HG03175 (cell line): ENCODE data around the gene ALG9.
A peak's percentile ranks its signal among the peaks of the same experiment; 100 is the strongest.

Source experiments
- ATAC-seq: cut with Tn5 transposase; IDR thresholded peaks from one replicate; pipeline ENCODE4 v1.9.1; 2021; ENCODE audit warnings: mild to moderate bottlenecking, moderate library complexity; ENCODE audit not compliant: unreplicated experiment

The ALG9 gene, protein sequence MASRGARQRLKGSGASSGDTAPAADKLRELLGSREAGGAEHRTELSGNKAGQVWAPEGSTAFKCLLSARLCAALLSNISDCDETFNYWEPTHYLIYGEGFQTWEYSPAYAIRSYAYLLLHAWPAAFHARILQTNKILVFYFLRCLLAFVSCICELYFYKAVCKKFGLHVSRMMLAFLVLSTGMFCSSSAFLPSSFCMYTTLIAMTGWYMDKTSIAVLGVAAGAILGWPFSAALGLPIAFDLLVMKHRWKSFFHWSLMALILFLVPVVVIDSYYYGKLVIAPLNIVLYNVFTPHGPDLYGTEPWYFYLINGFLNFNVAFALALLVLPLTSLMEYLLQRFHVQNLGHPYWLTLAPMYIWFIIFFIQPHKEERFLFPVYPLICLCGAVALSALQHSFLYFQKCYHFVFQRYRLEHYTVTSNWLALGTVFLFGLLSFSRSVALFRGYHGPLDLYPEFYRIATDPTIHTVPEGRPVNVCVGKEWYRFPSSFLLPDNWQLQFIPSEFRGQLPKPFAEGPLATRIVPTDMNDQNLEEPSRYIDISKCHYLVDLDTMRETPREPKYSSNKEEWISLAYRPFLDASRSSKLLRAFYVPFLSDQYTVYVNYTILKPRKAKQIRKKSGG

DNA sequence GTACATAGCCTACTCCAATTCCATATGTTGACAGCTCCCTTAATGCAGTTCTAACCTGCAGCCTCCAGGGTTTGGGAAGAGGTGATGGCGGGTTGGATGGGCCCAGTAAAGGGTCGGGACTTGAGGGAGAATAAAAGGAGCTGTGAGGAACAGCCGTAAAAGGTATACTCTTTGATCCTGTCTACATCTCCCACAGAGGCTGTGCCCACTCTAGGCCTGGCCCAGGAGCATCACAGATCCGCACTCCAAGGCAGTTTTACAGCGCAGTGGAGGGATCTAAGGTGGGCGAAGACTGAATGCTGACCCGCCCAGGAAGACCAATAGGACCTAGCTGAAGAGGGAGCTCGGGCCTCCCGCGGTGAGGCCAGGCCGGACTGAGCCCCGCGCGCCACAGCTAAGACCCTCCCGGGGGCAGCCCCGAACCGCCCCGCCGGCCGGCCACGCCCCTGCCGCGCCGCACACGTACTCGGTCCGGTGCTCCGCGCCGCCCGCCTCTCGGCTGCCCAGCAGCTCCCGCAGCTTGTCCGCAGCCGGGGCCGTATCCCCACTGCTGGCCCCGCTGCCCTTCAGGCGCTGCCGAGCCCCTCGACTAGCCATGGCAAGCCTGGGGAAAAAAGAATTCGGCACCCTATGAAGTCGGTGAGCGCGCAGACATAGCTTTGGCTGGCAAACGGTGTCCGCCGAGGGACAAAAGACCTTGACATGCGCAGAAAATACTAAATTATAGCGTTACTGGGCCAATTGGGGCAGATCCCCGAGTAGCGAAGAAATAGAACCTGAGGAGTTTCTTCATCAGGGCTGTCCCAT lies at the start of gene ALG9:
Gene ALG9, minus strand, starts transcription at position 696 of the 807 bp plus-strand sequence. Its CDS starts 99 bp downstream, at position 597.
- ATAC-seq = peak; percentile 88

DNA sequence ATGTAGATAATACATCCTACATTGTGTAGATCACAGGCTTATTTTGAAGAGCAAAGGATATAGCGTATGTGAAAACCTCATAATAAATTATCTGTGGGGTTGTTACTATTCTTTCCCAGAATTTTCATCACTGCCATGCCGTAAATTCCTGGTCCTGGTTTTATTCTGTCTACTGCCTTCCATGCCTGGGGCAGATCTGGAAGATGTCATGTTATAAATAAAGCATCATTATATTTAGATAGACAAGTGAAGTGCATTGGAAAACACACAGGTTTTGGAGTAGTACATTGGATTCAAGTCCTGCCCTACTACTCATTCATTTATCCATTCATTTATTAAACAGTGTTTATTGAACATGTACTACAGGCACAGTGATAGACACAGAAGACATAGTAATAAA lies 49.5 kb upstream of the ALG9 start:
- no peak for ATAC-seq

DNA sequence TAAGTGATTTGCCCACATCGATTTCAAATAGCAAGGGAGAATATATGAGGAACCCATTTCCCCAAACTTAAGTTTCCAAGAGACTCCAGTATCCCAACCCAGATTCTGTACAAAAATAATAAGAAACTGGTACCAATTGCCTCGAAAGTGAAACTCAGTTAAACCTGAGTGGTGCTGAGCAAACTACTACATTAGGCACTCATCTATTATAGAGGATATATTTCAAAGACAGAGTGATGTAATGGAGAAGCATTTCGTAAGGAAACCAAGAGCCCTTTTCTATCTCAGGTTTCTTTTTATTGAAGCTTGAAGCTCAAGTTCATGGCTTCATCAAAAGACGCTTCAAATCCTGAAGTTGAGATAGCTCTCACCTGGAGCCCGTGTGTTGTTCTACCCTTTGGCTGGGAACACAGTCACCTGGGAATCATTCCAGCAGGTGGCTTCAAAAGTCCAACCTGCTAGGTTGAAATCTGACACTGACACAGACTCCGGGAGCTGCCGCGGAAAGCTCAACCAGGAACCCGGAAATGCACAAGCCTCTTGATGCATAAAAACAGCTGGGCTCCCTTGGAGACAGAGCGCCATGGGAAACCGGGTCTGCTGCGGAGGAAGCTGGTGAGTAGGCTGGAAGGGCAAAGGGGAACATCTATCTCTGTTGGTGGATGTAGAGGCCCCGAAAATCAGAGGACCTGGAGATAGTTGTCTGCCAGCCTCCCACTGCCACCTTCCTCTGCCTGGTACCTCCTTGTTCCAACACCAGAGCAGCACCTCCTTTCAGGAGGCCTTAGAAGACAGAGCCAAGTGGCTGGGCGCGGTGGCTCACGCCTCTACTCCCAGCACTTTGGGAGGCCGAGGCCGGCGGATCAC lies 47.2 kb upstream of the ALG9 start, which contains the start of gene C11orf52:
Gene C11orf52, plus strand, starts transcription at position 524 of the 867 bp plus-strand sequence. Its CDS starts 60 bp downstream, at position 584.
- ATAC-seq = no peak

DNA sequence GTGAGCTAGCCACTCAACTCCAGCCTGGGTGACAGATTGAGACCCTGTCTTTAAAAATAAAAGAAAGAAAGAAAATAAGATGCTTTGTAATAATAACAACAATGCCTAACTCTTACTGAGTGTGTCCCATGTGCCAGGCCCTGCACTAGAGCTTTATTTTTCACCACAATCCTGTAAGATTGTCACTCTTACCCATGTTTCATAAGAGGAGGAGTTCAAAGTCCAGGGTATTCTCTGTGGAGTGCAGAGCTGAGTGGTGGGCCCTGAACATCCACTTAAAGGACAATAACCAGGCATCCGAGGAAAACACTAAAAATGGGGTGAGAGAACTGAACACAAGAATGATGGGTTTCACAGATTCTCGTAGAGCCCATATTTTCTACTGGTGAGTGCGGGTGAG lies 46.4 kb upstream of the ALG9 start:
- no peak for ATAC-seq

DNA sequence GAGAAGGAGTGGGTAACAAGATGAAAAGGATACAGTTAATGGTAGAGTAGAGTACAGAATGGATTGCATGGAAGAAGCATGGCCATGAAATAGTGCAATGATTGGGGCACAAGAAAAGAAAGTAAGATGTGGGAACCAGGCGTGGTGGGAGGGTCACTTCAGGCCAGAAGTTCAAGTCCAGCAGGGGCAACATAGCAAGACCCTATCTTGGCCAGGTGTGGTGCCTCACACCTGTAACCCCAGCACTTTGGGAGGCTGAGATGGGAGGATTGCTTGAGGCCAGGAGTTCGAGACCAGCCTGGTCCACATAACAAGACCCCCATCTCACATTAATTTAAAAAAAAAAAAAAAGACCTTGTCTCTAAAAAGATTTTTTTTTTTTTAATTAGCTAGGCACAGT lies 45.9 kb upstream of the ALG9 start:
- ATAC-seq = no peak

DNA sequence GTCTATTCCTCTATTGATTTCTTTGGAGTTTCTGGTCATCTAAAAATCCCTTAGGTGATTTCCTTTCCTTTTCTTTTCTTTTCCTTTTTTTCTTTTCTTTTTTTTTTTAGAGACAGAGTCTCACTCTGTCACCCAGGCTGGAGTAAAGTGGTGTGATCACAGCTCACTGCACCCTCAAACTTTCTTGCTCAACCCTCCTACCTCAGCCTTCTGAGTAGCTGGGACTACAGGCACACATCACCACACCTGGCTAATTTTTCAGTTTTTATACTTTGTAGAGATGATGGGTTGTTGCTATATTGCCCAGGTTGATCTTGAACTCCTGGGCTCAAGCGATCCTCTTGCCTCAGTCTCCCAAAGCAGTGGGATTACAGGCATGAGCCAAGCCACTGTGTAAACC lies 45.4 kb upstream of the ALG9 start:
- no peak for ATAC-seq

DNA sequence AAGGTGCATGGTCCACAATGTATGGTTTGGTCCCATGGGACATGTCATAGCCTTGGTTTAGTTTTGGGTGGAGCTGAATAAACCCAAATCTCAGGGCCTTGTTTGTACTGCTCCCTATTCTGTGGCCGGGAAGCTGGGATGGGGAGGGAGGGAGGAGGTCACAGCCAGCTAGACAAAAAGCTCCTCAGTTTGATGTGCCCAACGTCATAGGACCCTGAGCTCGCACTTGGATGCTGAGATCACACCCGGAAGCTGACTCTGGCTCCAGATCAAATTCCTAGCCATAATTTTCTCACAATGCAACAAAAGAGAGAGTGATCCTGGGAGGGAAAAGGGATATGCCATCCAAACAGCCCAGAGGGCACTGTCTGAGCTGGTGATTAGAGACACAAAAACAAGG lies 42.6 kb upstream of the ALG9 start:
- ATAC-seq = no peak

DNA sequence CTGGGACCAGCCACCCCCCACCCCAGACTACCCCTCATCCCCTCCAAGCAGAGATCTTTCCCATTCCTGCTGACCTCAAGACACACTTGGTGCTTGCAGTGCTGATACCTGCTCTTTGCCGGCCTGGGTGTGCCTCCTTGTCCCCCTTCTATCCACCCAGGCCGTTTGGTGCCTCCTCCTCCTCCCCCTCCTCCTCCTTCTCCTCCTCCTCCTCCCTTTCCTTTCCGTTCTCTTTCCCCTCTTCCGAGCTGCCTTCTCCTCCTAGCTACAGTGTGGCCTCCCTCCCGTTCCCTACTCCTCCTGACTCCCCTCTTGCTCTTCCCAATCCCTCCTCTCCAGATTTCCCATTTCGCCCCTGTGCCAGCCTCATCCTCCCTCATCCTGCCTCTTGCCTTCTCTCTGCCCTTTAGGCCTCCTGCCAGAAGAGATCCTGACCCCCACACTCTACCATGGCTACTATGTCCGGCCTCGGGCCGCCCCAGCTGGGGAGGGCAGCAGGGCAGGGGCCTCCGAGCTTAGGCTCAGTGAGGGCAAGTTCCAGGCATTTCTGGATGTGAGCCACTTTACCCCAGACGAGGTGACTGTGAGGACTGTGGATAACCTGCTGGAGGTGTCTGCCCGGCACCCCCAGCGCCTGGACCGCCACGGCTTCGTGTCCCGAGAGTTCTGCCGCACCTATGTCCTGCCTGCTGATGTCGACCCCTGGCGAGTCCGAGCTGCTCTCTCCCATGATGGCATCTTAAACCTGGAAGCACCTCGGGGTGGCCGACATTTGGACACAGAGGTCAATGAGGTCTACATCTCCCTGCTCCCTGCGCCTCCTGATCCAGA lies 41.9 kb upstream of the ALG9 start:
- ATAC-seq = no peak

DNA sequence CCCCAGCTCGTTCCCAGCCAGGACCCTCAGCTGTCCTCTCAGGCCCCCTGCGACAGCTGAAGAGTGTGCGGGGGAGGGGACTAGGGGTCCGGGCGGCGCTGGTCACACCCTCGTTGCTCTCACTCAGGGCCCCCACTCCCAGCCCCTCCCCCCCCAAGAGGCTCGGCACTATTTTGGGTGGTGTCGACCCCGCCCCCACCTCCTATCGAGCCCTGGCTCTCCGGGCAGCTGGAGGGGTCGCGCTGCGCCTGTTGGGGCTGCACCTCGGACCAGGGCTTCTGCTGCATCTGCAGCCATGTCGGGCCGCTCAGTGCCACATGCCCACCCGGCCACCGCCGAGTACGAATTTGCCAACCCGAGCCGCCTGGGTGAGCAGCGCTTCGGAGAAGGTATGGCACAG lies 41.2 kb upstream of the ALG9 start, which contains the start of gene HSPB2:
Gene HSPB2, plus strand, starts transcription at position 200 of the 400 bp plus-strand sequence. Its CDS starts 96 bp downstream, at position 296.
- ATAC-seq = no peak

DNA sequence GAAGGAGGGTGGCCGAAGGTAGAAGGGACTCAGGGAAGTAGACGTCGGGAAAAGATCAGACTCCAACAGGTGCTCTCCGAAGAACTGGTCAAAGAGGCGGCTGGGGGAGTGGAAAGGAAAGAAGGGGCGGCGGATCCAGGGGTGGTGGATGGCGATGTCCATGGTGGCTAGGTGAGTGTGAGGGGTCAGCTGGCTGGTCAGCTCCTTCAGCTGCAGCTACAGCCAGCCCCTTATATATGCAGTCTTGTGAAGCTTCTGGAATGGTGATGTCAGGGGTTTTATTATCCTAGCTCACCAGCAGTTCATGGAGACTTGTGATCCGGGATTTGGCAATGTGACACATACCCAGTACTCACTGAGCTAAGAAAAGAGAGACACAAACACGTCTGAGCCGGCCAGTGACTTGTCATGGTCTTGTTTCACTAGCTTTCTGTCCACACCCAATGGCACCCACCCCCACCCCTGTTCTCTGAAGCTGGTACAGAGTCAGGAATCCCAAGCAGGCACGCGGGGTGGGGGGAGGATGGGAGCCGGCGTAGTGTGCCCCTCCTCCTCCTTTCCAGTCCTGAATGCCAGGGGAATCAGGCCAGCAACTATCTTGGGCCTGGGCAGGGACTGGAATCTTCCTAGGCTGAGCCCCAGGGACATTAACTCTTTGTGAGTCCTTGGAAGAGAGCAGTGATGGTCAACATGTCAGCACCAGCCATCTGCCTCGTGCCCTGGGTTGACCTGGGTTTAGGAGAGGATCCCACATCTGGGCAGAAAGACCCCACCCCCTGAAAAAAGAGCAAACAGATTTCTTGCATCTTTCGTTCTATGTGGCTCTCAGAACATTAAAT lies 40.4 kb upstream of the ALG9 start, which contains the start of gene CRYAB:
Gene CRYAB, minus strand, starts transcription at position 208 of the 839 bp plus-strand sequence. Its CDS starts 46 bp downstream, at position 162.
- ATAC-seq = no peak

DNA sequence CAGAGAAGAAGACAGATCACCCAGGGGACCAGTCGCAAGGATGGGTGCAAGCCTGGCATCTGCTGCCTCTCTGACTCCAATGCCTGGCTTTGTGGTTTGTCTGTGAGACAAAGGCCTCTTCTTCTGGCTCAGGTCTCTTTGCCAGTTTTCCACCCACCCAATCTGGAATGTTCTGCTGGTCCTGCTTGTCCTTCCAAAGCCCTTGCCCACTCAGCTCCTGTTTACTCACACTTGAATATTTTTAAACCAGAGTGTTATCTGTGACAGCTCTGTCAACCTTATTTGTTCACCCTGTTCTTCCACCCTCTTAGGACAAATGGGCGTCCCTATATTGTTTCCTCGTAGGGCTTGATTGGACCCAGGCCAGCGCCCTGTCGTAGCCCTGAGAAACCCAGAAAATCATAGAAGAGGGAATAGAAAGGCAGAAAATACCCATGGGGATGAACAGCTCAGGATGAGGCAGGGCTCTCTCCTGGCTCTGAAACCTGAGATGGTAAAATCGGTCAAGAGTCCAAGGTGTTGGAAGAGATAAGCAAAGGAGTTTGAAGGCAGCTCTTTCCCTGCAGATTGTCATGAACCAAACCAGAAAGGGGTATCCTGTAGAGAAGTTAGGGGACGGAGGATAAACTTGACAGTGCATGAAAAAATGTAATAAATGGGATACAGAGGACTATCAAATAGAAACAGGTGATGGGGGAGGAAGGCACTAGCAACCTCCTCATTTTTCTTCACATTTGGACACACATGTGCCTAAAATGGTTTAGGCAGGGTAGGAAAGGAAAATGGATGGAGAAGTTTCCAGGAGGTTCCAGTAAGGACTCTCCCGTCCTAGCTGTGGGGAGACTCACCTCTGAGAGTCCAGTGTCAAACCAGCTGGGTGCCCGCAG lies 39.5 kb upstream of the ALG9 start:
- no peak for ATAC-seq

DNA sequence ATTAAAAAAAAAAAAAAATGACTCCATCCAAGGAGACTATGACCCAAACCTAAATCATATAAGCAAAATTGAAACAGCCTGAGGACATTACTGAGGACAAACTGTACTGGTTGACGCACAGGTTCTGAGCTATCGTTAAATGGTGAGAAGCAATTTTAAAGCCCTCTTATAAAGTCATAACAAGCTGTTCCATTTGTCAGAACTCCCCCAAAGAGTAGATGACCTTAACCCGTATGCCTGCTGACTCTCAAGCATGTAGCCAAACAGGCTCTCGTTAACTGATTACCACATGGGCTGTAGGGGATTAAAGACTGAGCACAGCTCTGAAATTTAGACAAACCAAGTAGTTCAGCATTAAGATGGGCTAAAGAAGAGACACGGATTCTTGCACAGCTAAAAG lies 38.0 kb upstream of the ALG9 start:
- no peak for ATAC-seq

DNA sequence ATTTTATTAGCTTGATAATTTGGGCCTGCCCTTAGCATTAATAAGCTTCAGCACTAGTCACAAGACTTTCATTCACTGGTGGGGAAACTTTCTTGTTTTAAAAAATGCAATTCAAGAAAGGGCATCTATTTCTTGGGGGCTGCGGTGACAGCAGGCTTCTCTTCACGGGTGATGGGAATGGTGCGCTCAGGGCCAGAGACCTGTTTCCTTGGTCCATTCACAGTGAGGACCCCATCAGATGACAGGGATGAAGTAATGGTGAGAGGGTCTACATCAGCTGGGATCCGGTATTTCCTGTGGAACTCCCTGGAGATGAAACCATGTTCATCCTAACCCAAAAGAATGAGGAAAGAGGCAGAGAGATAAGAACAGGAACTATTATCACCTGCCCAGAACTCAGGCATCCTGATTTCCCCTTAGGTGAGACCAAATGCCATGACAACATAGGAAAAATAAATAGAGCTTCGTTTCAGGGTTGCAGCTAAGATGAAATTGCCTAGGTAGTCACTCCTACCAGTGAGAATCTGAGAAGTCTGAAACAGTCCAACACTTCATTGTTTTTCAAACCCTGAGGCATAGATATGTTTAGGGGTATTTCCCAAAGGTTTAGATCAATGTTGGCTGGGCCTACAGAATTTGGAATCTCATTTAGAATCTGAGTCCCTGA lies 37.4 kb upstream of the ALG9 start:
- no peak for ATAC-seq

DNA sequence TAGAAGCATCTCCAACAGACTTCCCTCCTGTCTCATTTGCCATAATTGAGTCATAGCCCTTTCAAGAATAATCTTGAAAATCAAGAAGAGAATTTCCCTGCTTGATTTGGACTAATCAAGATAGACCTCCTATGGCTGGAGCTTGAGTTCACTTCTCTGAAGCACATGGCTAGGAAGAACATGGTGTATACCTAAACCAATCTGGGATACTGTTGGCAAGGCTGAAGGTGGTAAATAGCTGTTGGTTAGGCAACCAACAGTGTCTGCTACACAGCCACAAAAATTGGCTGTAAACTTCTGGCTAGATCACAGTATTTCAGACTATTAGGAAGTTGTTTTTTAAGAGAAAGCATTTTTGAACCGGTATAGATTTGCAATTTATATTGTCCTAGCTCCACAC lies 35.3 kb upstream of the ALG9 start:
- no peak for ATAC-seq

DNA sequence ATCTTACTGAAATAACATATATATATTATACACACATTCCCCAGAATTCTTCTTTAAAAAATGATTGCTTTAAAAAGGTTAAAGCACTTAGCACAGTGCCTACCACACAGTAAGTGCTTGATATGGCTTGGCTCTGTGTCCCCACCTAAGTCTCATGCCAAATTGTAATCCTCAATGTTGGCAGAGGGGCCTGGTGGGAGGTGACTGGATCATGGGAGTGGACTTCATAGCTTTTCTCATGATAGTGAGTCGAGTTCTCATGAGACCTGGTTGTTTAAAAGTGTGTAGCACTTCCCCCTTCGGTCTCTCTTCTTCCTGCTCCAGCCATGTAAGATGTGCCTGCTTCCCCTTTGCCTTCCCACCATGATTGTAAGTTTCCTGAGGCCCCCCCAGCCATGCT lies 34.0 kb upstream of the ALG9 start:
- no peak for ATAC-seq

DNA sequence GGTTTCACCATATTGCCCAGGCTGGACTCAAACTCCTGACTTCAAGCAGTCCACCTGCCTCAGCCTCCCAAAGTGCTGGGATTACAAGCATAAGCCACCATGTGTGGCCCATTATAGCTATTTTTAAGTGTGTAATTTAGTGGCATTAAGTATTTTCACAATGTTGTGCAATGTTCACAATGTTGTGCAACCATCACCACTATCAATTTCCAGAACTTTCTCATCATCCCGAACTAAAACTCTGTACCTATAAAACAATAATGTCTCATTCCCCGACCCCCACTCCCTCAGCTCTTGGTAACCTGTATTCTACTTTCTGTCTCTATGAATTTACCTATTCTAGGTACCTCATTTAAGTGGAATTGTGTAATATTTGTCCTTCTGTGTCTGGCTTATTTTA lies 15.5 kb upstream of the ALG9 start:
- ATAC-seq = no peak

DNA sequence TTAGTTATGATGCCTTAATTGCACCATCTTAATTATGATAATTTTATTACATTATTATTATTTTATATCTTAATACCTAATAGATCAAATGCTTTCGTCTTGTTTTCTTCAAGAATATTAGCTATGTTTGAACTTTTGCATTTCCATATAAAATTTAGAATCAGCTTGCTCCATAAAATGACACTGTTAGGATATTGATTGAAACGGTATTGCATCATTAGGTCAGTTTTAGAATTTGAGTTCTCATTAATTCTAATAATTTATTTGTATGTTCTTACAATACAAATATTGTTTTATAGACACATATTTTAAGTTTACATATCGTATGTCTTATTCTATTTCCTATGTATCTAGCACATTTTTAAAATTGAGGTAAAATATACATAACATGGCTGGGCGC lies 14.7 kb upstream of the ALG9 start:
- no peak for ATAC-seq
